IPS-18c (cell line): ENCODE data around the gene NR1D1.

Experiments used
- H3K4me3 ChIP-seq: 2 replicates; pipeline ENCODE4 v1.7.0; 2013; ENCODE audit warnings: low read depth, mild to moderate bottlenecking, low read length, moderate library complexity; ENCODE audit not compliant: insufficient read depth
- H3K9me3 ChIP-seq: one replicate; pipeline ENCODE4 v1.6.1; 2013; ENCODE audit warnings: mild to moderate bottlenecking, low read length, moderate library complexity; ENCODE audit not compliant: control insufficient read depth, insufficient read depth

Gene NR1D1

DNA sequence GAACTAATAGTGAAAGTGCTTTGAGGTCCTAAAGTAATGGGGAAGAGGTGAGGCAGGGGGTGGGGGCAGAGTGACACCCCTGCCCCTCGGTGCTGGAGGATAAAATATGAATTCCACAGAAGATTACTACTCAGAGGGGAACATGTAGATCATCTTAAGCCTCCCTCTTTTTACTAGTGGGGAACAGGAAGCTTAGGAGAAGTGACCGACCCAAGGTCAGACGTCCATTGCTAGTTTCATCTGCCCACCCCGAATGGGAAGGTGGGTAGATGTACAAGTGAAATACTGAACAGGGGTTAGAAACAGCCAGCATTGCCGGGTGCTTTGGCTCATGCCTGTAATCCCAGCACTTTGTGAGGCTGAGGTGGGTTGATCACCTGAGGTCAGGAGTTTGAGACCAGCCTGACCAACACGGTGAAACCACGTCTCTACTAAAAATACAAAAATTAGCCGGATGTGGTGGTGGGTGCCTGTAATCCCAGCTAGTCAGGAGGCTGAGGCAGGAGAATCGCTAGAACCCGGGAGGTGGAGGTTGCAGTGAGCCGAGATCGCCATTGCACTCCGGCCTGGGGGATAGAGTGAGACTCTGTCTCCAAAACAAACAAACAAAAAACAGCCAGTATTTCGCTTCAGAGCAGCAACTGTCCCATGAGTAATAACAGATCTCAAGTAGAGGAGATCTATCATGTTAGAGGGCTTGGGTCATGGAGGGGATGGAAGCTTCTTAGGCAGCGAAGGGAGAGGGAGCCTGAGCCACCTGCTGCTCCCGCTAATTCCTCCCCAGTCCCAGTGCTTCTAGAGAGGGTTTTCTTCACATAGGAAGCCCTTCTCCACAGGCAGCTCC lies 1.2 kb upstream of the NR1D1 start:
- no peak overlapping the region; the same call in 1 of the 2 replicates for H3K4me3 ChIP-seq
- H3K9me3 ChIP-seq: no peaks in the 10 kb centered on the region

DNA sequence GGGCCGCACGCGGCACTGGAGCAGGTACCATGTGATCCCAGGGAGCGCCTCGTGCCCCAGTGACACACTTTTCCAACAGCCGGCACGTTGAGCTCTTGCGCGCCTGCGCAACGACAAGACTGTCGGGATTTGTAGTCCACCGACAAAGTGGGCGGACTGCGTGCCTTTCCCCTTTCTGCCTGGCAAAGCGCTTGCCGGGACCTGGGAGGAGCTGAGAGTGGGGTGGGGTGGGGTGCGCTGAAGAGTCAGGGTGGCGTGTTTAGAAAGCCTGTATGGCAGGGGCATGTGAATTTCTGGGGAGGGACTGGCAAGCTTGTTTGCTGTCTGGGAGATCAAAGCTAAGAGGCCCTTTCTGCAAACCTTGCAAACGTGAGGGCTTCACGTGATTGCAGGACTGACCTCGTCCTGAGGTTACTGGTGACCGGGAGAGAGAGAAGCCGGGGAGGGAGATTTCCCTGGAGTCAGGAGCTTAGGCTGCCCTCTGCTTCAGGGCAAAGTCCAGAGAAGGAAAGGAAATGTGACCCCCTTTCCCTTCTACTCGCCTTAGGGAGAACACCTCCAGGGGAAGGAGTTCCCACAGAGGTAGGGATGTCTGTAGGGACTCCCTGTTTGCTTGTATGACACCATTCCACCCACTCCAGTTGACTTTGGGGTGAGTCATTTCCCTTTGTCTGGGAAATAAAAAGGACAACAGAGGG lies 429 bp upstream of the NR1D1 start:
- Histone ChIP-seq H3K4me3 (peak overlapping the region; percentile 57), H3K9me3 (no peaks in the 10 kb centered on the region)

DNA sequence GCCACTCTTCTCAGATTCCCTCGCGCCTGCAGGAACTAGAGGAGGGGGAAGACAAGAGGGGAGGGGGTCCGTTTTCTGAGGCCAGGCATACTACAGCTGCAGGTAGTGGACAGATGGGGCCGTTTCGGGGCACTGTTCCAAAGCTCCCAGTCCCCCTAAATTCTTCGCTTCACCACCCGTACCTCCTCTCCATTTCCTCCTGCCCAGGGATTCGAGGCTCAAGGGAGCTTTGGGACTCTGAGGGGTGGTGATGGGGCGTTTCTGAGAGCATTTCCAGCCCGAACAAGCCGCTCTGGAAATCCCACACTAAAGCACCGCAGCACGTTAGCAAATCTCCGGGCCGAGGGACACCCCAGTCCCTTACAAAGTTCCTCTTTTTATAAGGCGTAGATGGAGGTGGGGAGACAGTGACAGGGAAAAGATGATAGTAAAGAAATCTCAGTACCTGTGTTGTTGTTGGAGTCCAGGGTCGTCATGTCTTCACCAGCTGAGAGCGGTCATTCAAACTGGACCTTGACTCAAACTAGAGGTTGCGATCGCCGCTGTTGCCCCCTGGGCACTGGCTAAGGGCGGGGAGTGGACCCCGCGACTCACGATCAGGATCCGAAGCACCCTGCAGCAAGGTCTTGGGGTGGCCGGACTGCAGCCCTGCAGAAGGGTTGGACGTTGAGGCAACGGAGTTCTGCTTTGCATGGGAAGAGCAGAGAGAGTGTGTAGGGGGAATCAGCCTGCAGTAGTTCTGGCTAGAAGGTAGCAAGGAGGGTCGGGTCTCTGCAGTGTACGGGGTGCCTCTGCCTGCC lies 570 bp downstream of the NR1D1 start:
- no peaks in the 10 kb centered on the region for H3K9me3 ChIP-seq
- peak overlapping the region; percentile 57 for H3K4me3 ChIP-seq

DNA sequence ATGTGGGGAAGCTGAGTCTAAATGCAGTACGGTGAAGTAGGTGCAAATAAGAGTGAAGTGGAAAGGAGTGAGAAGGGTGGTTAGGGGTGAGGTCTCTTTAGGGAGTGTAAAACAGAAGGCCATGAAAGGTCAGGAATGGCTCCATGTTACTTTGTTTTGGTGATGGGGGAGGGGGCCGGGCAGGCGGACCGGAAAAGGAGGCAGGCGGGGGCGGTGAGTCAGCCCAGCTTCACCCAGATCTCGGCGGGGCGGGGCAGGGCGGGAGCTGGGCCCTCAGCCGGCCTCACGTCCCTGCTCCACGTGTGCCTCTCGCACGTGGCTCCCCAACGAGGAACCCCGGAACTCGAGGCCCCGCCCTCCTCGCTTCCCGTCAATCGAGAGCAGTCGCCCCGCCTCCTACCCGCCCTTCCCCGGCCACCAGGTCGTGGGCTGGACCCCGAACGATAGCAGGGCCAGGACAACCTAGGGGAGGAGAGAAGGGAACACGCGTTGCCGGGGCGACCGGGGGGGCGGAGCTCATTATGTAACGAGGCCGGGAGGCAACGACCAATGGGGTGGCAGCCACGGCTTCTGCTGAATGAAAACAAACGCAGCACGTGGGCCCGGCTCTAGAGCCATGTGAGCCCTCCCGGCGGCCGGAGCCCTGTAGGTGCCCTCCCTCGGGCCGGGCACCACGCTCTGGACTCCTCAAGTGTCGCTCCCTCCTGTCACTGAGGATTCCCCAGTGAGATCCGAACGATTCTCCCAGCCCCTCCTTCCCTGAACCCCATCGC lies 1.4 kb downstream of the NR1D1 start:
- Histone ChIP-seq H3K9me3 (no peaks in the 10 kb centered on the region), H3K4me3 (peak overlapping the region; percentile 57)

DNA sequence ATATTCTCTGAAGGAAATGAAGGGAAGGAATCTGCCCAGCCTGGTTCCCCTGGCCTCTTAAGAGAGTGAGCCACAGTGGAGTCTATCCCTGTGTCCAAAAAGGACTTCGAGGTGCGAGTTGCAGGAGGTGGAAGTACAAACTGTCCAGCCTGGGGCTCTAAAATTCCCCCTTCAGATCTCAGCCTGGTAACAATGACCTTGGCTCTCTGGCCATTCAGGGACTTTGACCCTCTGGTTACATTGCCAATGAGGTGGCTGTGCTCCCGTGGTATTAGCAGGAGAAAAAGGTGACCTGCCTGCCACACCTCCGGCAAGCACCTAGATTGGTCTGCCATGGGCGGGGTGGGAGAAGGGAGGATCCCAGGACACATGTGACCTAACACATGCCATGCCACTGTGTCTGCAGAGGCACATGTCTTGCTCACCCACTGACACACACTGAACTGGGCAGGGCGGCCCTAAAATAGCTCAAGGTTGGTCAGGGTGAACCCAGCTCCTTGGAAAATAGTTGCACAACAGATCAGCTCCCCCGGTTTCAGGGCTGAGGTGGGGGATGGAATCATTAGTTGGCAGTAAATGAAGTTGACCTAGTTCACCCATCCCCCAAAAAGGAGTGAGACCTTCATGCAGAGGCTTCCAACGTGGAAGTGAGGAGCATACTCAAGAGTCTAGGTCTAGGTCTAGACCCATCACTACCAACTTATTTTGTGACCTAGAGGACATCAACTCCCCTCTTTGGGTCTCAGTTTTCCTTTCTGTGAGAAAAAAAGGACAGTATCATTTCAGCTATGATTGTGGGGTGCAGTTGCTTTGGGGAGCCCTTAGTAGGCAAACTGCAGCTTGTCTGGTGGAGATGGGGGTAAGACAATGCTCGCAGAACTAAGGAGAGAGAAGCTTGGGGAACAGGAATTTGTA lies 2.2 kb downstream of the NR1D1 start:
- Histone ChIP-seq H3K9me3 (no peaks in the 10 kb centered on the region), H3K4me3 (peak overlapping the region; percentile 48)

DNA sequence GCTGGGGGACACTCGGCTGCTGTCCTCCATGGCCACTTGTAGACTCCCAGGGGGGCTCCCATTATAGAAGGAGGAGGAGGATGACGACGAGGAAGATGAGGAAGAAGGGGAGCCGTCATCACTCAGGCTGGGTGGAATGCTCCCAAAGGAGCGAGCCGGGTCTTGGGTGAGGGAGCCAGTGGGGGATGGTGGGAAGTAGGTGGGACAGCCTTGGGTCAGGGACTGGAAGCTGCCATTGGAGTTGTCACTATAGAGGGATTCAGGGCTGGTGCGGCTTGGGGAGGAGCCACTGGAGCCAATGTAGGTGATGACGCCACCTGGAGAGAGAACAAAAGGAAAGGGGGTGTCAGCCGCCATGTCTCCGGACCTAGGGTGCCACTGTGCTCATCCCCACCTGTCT lies 3.3 kb downstream of the NR1D1 start:
- no peak overlapping the region for H3K4me3 ChIP-seq
- no peaks in the 10 kb centered on the region for H3K9me3 ChIP-seq

DNA sequence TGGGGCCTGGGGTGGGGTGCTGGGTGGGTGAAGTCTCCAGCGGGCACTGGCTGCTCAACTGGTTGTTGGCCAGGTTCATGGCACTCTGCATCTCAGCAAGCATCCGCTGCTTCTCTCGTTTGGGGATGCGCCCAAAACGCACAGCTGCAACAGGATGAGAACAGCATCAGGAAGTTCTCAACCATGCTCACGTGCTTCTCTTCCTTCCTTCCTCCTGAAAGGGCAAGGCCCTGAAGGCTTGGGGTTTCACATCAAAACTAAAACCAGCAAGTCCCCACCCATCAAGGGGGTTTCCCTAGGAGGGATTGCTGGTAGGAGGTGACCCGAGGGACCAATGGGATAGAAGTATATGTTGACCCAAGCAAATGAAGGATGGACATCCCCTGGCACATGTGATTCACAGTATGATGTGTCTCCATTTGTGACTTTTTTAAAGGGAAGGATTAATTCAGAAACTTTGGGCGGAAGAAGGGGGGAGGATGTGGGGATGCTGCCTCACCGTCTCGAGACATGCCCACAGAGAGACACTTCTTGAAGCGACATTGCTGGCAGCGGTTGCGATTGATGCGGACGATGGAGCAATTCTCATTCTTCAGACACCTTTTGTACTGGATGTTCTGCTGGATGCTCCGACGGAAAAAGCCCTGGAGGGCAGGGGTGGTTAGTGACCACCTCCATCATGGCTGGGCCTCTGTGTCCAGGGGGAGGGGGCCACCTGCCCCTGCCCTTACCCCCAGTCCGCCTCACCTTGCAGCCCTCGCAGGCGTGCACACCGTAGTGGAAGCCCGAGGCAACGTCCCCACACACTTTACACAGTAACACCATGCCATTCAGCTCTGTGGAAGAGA lies 4.2 kb downstream of the NR1D1 start:
- Histone ChIP-seq H3K4me3 (no peak overlapping the region), H3K9me3 (no peaks in the 10 kb centered on the region)

DNA sequence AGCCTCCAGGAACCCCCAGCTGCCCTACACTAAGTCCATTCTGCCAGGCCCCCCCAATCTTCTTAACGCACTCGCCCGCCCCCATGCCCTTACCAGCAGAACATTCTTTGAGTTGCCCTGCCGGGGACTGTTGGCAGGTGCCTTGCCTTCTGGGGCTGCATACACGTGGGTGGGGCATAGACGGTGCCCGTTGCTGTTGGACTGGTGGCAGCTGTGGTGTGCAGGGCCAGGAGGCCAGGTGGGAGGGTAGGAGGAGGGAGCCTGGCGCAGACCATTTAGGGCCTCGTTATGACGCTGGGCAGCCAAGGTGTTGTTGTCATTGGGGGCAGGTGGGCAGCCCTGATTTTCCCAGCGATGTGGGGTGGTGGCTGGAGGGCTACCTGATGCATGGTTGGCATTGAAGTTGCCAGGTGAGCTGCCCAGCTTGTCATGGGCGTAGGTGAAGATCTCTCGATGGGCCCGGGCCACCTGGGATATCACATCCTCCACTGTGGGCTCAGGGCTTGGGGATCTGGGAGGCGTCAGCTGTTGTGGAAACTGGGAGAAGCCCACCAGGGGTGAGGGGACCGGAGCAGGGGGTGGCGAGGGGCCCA lies 4.9 kb downstream of the NR1D1 start:
- no peaks in the 10 kb centered on the region for H3K9me3 ChIP-seq
- H3K4me3 ChIP-seq: no peak overlapping the region

DNA sequence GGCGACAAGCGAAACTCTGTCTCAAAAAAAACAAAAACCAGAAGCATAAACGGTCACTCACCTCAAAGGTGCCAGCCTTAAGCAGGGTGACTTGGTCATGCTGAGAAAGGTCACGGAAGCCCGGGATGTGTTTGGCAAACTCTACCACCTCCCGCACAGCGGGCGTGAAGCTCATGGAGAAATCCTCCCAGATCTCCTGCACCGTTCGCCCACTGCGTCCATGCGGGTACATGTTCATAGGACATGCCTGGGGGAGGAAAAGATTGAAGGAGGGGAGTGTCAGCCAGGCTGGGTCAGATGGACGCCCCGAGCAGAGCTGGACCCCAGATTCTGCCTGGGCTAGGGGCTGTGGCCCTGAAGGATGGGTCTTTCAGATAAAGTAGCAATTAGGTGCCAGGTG lies 5.5 kb downstream of the NR1D1 start:
- Histone ChIP-seq H3K4me3 (no peak overlapping the region), H3K9me3 (no peaks in the 10 kb centered on the region)

DNA sequence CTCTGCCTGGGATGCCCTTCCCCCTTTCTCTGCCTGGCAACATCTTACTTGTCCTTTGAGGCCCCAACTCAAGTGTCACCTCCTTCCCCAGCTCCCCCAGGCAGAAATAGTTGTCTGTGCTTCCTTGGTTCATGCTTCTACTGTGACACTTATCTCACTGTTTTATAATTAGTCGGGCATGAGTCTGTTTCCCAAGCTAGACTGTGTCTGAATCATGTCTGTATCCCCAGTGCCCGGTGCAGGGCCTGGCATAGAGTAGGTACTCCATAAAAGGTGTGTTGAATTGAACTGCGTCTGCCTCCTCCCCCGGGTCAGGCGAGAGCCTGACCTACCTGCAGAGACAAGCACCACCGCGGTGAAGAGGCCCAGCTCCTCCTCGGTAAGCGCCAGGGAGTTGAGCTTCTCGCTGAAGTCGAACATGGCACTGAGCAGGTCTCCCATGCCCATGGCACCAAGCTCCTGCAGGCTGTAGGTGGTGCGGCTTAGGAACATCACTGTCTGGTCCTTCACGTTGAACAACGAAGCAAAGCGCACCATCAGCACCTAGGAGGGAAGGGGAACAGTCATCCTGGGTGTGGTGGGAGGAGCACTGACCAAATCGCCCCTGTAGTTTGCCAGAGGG lies 6.7 kb downstream of the NR1D1 start:
- Histone ChIP-seq H3K4me3 (no peak overlapping the region), H3K9me3 (no peaks in the 10 kb centered on the region)

DNA sequence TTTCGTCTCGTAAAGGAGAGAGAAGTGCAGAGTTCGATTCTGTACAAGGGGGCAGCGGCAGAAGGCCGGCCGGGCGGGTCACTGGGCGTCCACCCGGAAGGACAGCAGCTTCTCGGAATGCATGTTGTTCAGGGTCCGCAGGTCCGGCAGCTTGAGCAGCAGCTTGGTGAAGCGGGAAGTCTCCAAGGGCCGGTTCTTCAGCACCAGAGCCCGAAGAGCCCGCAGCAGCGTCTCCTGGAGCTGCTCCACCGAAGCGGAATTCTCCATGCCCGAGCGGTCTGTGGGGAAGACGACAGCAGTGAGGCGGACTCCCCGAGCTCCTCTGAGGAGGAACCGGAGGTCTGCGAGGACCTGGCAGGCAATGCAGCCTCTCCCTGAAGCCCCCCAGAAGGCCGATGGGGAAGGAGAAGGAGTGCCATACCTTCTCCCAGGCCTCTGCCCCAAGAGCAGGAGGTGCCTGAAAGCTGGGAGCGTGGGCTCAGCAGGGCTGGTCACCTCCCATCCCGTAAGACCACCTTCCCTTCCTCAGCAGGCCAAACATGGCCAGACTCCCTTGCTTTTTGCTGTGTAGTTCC lies 7.3 kb downstream of the NR1D1 start:
- no peaks in the 10 kb centered on the region for H3K9me3 ChIP-seq
- H3K4me3 ChIP-seq: no peak overlapping the region

DNA sequence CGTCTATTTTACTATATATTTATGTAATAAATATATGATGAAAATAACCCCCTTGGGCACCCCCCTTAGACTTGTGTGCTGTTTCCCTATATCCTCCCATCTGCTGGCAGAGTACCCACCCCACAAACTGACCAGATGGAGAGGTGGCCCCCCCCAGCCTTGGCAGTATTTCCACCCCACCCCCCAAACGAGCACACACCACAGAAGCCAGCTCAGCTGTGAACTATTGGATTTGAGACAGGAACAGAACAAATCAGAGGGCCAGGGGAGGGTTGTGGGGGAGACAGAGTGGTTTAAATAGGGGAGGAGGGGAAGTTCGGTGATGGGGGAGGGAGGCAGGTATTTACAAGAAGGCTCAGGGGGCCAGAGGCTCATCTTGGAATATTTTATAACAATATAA lies 7.8 kb downstream of the NR1D1 start:
- H3K4me3 ChIP-seq: no peak overlapping the region
- no peaks in the 10 kb centered on the region for H3K9me3 ChIP-seq

DNA sequence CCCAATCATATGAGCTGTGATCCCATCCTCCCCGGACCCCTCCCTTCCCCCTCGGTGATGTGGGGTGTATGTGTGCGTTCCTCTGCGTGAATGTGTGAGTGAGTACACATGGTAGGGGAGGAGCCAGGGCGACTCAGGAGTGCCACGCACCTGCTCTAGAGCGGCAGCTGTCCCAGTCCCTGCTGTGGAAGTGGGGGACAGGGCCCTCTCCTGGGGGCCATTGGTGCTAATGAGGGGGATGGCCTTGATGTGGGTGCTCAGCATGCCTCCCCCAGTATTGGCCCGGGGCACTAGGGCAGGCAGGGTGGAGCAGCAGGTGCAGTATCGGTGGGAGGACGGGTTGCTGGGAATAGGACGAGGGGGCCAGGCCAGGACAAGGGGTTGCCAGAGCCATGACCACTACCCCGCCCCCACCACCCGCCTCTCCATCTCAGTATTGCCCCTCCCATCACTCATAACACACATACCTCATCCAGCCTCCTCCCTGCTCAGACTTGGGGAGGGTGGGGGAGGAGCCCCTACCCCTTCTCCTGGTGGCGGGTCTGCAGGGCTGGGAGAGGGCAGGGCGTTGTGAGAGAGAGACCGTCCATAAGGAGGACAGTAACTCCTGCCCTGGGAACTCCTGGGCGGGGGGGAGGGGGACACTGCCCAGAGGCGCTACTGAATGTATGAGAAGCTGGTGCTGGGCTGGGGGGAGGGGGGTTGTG lies 8.5 kb downstream of the NR1D1 start:
- Histone ChIP-seq H3K4me3 (no peak overlapping the region), H3K9me3 (no peaks in the 10 kb centered on the region)
